HG03521 (cell line): ENCODE results near the gene NTRK3.

Source experiments
- ATAC-seq: cut with Tn5 transposase; IDR thresholded peaks from one replicate; pipeline ENCODE4 v1.9.1; 2021; ENCODE audit warnings: mild to moderate bottlenecking, moderate library complexity; ENCODE audit not compliant: unreplicated experiment

NTRK3 gene

GRCh38 chr15:88232771-88233201 lies 23.8 kb downstream of the NTRK3 start:
- no peak for ATAC-seq

GRCh38 chr15:88231909-88232644 lies 24.5 kb downstream of the NTRK3 start:
- no peak for ATAC-seq

- ATAC-seq: no peak
These were observed 25.7 kb downstream of the NTRK3 start for GRCh38 chr15:88230823-88231222.

GRCh38 chr15:88225461-88225860 lies 31.1 kb downstream of the NTRK3 start:
- no peak for ATAC-seq

GRCh38 chr15:88223084-88223483 lies 33.5 kb downstream of the NTRK3 start:
- ATAC-seq: no peak

- no peak for ATAC-seq
These were observed 34.7 kb downstream of the NTRK3 start for GRCh38 chr15:88221836-88222235.

GRCh38 chr15:88220443-88221335 lies 35.9 kb downstream of the NTRK3 start:
- no peak for ATAC-seq

- no peak for ATAC-seq
These were observed 36.9 kb downstream of the NTRK3 start for GRCh38 chr15:88219623-88220022.

GRCh38 chr15:88218557-88219221 lies 37.9 kb downstream of the NTRK3 start:
- no peak for ATAC-seq

- ATAC-seq: no peak
These were observed 41.4 kb downstream of the NTRK3 start for GRCh38 chr15:88215066-88215648.

GRCh38 chr15:88209111-88209510 lies 47.4 kb downstream of the NTRK3 start:
- no peak for ATAC-seq

GRCh38 chr15:88208396-88208795 lies 48.1 kb downstream of the NTRK3 start:
- no peak for ATAC-seq

- no peak for ATAC-seq
These were observed 49.0 kb downstream of the NTRK3 start for GRCh38 chr15:88207565-88207964.

GRCh38 chr15:88204584-88204983 lies 52.0 kb downstream of the NTRK3 start:
- no peak for ATAC-seq

- no peak for ATAC-seq
These were observed 54.3 kb downstream of the NTRK3 start for GRCh38 chr15:88202231-88202630.

- no peak for ATAC-seq
These were observed 55.3 kb downstream of the NTRK3 start for GRCh38 chr15:88201207-88201606.

GRCh38 chr15:88196961-88197360 lies 59.6 kb downstream of the NTRK3 start:
- ATAC-seq: no peak

- no peak for ATAC-seq
These were observed 62.4 kb downstream of the NTRK3 start for GRCh38 chr15:88194162-88194561.

GRCh38 chr15:88193415-88193814 lies 63.1 kb downstream of the NTRK3 start:
- no peak for ATAC-seq

- ATAC-seq: no peak
These were observed 64.8 kb downstream of the NTRK3 start for GRCh38 chr15:88191812-88192165.

- no peak for ATAC-seq
These were observed 66.3 kb downstream of the NTRK3 start for GRCh38 chr15:88190232-88190631.
